ENCODE results near the gene LSM4.

DNA sequence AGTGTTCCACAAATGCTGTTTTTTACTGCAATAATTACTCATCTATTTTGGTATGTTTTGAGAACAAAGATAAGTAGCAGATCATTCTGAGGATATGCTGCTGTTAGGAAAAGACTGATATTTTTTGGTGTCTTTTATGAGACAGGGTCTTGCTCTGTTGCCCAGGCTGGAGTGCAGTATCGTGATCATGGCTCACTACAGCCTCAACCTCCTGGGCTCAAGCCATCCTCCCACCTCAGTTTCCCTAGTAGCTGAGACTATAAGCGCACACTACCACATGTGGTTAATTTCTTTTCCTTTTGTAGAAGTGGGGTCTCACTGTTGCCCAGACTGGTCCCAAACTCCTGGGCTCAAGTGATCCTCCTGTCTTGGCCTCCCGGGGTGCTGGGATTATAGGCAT, 9.5 kb downstream of the LSM4 start:
- TF ChIP-seq, protein P1, sequence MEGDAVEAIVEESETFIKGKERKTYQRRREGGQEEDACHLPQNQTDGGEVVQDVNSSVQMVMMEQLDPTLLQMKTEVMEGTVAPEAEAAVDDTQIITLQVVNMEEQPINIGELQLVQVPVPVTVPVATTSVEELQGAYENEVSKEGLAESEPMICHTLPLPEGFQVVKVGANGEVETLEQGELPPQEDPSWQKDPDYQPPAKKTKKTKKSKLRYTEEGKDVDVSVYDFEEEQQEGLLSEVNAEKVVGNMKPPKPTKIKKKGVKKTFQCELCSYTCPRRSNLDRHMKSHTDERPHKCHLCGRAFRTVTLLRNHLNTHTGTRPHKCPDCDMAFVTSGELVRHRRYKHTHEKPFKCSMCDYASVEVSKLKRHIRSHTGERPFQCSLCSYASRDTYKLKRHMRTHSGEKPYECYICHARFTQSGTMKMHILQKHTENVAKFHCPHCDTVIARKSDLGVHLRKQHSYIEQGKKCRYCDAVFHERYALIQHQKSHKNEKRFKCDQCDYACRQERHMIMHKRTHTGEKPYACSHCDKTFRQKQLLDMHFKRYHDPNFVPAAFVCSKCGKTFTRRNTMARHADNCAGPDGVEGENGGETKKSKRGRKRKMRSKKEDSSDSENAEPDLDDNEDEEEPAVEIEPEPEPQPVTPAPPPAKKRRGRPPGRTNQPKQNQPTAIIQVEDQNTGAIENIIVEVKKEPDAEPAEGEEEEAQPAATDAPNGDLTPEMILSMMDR (IDR thresholded peaks at IDR 0.05) = no peak
- no peak for TF ChIP-seq POLR2A (IDR thresholded peaks at IDR 0.05)
